Activated CD4-positive, alpha-beta T cell treated with anti-CD3 and anti-CD28 coated beads, Interleukin-2, Interleukin-6, amounts not matched to agents 100 ng/mL and 50 ng/mL, durations not matched to agents 16 hours and 8 hours (primary cell): ENCODE results near the gene WSCD1.

Experiments
- DNase-seq: peaks from one replicate; pipeline ENCODE4 v3.0.0-alpha.2; 2020

The WSCD1 gene

DNA sequence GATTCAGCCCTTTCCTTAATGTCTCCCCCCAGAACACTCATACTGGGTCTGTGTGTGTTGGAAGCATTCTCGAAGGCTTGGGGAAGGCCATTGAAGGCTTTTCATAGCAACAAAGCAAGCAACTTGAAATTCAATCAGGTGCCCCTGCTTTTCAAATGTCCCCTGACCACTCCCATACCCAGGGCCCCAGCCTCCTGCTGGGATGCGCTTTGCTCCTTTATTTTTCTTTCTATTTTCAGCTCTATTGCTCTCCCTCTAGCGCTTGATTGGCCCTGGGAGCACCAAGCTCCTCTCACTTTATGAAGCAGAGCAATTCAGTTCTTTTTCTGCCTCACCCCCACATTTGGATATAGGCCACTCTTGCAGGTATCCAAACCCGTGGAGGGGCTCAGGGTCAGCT, 92.0 kb downstream of the WSCD1 start:
- DNase-seq = no peak

GRCh38 chr17:6162892-6163291, 92.7 kb downstream of the WSCD1 start:
- DNase-seq = no peak

GRCh38 chr17:6163612-6164333, 93.6 kb downstream of the WSCD1 start:
- no peak for DNase-seq

GRCh38 chr17:6164996-6165395, 94.8 kb downstream of the WSCD1 start:
- DNase-seq = no peak

GRCh38 chr17:6165806-6166205, 95.6 kb downstream of the WSCD1 start:
- DNase-seq = no peak

GRCh38 chr17:6166492-6167179, 96.5 kb downstream of the WSCD1 start:
- DNase-seq = no peak

DNA sequence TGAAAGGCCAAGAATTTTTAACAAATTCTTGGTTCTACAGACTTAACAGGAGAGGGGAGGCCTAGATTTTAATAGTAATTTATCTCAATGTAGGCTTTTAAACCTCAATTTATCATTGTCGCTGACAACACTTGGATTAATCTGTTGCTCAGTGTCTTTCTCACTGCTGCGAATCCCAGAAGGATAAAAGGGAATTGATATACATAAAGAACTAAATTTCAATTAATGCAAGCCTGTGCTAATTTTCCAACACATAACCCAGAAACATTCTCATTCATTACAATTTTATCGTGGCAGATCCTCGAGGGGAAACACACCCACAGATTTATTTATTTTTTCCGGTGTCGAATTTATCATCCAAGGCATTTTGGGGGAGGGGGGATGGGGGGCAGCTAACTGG, 98.1 kb downstream of the WSCD1 start:
- DNase-seq = no peak

DNA sequence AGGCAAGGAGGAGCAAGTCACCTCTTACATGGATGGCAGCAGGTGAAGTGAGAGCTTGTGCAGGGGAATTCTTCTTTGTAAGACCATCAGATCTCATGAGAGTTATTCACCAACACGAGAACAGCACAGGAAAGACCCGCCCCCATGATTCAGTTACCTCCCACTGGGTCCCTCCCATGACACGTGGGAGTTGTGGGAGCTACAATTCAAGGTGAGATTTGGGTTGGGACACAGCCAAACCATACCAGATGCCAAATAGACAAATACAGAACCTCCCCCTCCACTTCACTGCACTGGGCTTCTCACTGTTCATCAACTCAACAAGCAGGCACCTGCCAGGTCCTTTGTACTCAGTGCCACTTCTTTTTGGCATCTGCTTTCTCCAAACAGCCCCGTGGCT, 100.2 kb downstream of the WSCD1 start:
- no peak for DNase-seq

- no peak for DNase-seq
These were observed 102.6 kb downstream of the WSCD1 start for GRCh38 chr17:6172642-6173330.

GRCh38 chr17:6173653-6174052, 103.5 kb downstream of the WSCD1 start:
- no peak for DNase-seq
